Activated CD4-positive, CD25-positive, alpha-beta regulatory T cell treated with anti-CD3 and anti-CD28 coated beads, Interleukin-2, amount 50 U/mL, for 16 hours (primary cell): ENCODE results near the gene SDC1.

Experiments used
- DNase-seq: peaks from one replicate; pipeline ENCODE4 v3.0.0-alpha.2; 2020; ENCODE audit warnings: low read depth, low spot score

Gene SDC1

GRCh38 chr2:20172273-20173055 is 52.5 kb downstream of the SDC1 start:
- no peak for DNase-seq

GRCh38 chr2:20171445-20171977 is 53.4 kb downstream of the SDC1 start:
- DNase-seq: no peak

DNA sequence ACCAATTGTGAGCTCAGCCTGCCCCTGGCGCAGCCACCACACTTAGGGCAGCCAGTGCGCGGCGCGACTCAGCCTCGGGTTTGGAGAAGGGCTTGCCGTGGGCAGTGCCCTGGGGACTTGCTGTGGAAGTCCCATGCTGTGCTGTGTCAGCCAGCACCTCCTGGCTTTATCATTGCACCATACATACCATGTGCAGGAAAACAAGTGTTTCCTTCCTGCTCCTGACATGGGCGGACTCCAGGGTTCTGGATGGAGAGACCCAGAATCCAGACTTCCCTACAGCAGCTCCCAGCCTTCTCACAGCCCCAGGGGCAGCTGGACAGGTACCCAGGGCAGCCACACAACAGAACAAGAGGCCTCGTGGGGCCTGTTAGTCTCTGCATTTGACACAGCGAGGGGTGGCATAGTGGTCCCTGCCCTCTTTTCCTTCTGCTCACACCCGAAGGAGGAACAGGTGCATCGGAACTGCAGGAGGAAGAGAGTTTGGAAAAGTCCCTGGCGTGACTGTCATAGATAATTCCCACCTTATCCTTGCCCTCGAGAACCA is 54.2 kb downstream of the SDC1 start:
- DNase-seq: no peak

DNA sequence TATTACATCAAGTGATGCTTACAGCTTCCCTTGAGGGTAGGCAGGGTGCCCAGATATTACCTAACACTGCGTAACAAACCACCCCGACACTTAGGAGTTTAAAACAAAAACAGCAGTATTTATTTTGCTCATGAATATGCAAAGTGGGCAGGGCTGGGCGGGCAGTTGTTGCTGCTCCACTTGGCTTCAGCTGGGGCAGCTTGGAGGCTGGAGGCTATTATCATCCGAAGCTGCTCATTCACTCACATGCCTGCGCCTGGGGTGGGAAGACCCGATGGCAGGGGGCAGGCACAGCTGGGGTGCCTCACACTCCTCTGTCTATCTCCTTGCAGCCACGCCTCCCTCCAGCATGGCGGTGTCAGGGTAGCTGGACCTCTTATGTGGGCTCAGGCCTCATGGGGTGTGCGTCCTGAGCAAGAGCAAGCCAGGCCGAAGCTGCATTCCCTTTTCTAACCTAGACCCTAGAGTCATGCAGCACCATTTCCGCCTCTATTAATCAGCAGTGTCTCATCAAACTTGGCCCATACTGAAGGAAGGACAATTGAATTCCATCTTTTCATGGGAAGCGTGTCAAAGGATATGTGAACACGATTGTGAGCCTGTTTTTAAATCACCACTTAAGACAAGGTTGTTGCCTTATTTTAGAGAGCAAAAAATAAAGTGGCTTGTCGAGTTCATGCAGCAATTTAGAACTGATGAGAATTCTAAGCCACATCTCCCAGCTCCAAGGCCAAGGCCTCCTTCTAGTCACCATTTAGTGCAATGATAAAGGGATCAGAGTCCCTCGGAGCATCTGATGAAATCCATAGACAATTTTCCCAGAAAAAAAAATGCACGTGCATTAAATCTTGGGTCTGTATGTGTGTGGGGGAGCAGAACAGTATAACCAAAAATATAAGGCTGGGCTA is 54.9 kb downstream of the SDC1 start:
- no peak for DNase-seq

DNA sequence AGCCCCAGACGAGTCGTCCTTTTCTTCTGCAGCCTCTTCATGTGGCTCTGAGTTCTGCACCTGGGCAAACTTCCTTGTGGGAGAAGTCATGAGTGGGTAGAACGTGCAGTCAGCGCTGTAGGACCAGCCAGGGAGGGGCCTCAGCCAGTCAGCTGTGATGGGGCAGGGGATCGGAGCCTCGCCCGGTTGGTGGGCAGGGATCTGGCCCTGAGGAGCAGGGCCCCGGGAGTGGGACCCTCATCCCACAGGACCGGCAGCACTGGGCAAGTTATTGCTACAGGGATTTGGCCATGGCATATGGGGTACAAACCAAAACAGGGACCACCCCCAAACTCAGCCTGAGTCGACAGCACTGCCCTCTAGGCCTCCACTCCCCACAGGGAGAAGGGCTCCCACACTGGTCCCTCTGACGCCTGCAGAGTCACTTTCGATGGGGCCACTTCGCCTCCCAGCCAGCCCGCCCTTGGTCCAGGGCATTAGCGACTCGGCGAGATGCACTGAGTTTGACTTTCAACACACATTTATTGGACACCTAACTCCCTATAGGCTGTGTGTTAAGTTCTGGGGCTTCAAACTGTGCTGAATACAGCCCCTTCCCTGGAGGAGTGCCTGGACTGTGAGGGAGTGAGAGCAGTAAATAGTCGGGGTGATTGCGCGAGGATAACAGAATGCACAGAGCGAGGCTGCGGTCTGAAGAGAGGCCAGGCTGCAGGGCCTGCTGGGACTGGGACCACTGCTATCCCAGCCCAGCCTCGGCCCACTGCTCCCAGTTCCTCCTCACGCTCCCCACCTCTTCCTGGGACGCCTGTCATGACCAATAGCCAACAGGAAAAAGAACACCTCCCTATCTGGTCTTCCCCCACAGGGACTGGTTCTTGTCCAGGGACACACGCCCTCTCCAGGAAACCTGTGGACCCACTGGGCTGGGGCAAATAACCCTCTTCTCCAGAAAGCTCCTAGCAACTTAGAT is 55.9 kb downstream of the SDC1 start:
- DNase-seq: no peak

GRCh38 chr2:20168048-20168726 is 56.7 kb downstream of the SDC1 start:
- no peak for DNase-seq

DNA sequence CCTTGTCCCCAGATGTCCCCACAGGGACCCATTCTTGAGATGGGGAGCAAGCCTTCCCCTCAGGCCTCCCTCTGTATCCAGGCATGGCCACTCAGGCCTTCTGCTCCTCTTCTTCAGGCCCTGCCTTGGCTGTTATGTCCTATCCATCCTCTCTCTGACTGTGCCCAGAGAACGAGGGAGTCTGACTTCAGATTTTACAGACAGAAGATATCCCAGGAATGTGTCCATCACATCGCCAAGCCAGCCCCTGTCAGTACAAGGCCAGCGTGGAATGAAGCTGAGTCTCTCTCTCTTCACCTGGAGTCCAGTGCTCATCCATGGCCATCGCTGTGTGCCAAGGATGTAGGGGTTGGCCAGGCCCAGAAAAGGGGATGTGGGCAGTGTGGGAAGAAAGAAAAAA is 57.6 kb downstream of the SDC1 start:
- no peak for DNase-seq

DNA sequence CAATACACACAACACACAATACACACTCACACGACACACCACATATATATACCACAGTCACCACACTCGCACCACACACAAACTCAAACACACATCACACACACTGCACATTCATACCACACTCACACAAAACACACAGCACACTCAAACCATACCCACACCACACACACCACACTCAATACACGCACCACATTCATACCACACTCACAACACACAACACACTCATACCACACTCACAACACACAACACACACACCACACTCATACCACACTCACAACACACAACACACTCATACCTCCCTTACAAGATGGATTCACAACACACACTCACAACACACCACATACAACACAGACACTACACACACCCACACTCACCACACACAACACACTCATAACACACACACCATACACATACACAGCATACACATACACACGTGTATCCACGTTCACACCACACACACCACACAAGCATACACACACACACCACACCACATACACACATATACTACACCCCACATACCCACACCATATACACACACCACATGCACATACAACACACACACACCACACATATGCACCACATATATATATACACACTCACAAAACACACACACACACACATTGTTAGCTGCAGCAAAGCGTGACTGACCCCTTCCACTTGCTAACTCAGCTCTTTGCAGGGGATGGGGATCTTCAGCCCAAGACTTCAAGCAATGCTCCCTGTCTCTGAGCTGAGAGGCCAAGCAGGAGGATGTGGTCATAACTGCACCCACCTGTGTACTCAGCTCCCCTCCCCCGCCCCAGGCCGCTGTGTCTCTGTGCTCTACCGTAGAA is 59.0 kb downstream of the SDC1 start:
- DNase-seq: no peak

DNA sequence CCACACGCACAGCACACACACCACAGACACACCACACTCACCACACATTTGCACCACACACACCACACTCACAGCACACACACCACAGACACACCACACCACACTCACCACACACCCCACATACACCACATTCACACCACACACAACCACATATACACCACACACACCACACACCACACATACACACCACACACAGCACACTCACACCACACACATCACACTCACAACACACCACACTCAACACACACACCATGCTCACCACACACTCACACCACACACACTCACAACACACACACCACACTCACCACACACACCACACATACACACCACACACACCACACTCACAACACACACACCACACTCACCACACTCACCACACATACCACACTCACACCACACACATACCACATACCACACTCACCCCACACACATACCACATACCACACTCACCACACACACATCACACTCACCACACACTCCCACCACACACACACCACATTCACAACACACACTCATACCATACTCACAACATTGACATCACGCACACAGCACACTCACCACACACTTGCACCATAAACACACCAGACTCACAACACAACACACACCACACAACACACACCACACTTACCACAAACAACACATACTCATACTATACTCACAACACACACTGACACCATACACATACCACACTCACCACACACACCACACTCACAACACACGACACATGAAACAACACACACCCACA is 60.0 kb downstream of the SDC1 start:
- no peak for DNase-seq

DNA sequence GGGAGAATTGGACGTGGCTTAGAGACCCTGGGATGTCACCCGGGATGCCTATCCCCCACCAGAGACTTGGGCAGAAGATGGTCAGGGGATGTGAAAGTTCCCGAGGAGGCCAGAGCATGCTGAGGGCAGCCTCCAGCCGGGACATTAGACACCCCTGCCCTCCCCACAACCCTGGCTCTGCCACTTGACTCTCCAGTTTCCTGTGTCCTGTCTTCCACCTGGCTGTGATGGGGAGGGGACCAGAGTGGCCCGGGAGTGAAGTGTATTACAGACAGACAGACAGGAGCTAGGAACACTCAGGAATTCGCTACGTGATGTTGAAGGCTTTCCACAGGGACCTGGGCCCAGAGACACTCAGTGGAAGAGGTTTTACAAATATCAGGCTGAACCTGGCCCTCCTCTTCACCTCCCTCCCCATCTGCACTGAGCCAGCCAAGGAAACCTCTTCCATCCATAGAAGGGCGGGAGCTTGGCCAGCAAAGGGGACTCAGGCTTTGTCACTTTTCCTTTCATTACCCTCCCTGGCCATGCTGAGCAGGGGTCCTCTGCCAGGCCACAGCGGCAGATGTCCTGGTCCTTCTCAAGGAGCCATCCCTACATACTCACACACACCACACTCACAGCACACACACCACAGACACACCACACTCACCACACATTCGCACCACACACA is 60.7 kb downstream of the SDC1 start:
- no peak for DNase-seq

DNA sequence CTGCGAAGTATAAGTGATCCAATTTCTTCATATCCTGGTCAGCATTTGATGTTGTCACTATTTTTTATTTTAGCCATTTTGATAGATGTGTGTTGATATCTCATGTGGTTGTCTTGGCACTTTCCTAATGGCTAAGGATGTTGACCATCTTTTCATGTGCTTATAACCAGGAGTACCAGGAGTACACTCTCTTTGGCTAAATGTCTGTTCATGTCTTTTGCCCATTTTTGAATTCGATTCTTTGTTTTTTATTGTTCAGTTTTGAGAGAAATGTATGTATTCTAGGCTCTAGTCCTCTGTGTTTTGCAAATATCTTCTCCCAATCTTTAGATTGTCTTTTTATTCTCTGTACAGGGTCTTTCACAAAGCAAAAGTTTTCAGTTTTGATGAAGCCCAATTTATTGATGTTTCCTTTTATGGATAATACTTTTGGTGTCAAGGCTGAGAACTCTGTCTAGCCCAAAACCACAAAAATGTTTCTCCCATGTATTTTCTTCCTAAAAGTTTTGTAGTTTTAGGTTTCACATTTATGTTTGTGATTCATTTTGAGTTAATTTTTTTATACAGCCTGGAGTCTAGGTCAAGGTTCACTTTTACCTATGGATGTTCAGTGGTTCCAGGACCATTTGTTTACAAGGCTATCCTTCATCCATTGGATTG is 65.4 kb downstream of the SDC1 start:
- DNase-seq: no peak

GRCh38 chr2:20157193-20157891 is 67.6 kb downstream of the SDC1 start:
- DNase-seq: no peak

DNA sequence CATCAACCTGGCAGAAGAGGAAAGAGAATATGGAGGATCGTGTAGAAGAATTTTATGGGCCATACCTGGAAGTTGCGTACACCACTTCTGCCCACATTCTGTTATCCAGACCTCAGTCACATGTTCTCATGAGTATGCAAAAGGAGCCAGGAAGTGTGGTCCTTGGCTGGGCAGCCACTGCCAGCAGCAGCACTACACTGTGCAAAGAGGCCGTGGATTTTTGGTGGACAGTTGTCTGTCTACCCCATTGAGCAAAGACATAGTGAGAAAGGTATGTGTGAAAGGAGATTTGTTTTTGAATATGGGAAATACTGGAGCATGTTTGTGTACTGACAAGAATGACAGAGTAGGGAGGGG is 68.1 kb downstream of the SDC1 start:
- DNase-seq: no peak

DNA sequence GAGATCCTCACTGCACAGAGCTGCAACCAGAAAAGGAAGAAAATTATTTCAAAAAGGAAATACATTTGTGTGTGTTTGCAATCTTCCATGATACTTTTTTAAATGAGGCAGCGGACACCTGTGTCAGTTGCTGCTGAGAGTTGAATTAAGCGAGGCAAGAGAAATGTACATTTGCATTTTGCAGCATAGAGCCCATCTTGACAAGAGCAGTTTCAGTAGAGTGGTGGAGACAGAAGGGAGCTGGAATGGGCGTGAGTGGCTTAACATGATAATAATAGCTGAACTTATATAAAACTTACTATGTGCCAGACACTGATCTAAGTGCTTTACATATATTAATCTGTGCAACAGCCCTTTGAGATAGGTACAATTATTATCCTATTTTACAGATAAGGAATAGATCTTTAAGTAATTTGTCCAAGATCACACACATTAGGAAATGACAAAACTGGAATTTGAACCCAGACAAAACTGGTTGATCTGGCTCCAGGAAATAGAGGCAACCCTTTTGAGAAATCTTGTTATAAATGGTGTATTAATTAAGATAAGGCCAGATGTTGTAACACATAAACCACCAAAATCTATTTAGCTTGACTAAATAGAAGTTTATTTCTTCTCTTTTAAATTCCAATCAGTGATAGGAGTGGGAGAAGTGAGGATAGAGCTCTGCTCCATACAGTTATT is 68.7 kb downstream of the SDC1 start:
- DNase-seq: no peak

- no peak for DNase-seq
These were observed 71.6 kb downstream of the SDC1 start for GRCh38 chr2:20153131-20153851.
